GM13976 (cell line): ENCODE results near the gene WNT6.

Source experiments
- DNase-seq: peaks from one replicate; pipeline ENCODE4 v3.0.0; 2012; ENCODE audit warnings: low spot score
- in situ Hi-C: fragments of 300-500 bp; cut with MboI; formaldehyde crosslinking; loops from one replicate; pipeline ENCODE4 v1.12.0; 2022; ENCODE audit warnings: low sequenced_read_pairs, mixed read lengths, inconsistent platforms; ENCODE audit not compliant: unreplicated experiment
- TF ChIP-seq, protein P1 (sequence below): IDR thresholded peaks from 2 replicates; pipeline ENCODE4 v1.5.1; 2012; ENCODE audit warnings: borderline replicate concordance, mild to moderate bottlenecking; ENCODE audit not compliant: insufficient read depth; ENCODE audit errors: extremely low read depth, missing control alignments, control extremely low read depth

Gene WNT6

DNA sequence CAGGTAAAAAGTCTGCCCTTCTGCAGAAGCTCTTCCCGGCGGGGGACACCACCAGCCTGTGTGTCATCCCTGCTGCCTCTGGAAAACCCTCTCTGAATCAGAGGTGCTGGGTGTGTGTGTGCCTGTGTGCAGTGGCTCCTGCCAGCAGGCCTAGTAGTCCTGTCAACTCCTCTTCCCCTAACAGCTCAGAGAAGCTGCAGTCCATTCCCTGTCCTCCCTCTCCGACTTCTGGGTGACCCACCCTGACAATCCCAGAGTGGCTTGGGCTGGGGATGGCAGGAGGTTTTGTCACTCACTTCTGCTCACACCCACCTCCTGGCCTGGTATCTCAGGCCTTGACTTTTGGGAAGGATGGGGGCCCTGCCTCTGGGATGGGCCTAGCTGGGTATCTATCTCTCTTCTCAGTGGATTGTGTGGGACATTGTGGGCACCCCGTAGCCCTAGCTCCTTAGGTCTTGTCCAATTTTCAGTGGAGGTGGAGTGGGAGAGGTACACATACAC is 23.3 kb downstream of the WNT6 start:
- in situ Hi-C loops, result no loop called here
- DNase-seq, result no peak
- TF ChIP-seq, protein P1, sequence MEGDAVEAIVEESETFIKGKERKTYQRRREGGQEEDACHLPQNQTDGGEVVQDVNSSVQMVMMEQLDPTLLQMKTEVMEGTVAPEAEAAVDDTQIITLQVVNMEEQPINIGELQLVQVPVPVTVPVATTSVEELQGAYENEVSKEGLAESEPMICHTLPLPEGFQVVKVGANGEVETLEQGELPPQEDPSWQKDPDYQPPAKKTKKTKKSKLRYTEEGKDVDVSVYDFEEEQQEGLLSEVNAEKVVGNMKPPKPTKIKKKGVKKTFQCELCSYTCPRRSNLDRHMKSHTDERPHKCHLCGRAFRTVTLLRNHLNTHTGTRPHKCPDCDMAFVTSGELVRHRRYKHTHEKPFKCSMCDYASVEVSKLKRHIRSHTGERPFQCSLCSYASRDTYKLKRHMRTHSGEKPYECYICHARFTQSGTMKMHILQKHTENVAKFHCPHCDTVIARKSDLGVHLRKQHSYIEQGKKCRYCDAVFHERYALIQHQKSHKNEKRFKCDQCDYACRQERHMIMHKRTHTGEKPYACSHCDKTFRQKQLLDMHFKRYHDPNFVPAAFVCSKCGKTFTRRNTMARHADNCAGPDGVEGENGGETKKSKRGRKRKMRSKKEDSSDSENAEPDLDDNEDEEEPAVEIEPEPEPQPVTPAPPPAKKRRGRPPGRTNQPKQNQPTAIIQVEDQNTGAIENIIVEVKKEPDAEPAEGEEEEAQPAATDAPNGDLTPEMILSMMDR, result no peak

DNA sequence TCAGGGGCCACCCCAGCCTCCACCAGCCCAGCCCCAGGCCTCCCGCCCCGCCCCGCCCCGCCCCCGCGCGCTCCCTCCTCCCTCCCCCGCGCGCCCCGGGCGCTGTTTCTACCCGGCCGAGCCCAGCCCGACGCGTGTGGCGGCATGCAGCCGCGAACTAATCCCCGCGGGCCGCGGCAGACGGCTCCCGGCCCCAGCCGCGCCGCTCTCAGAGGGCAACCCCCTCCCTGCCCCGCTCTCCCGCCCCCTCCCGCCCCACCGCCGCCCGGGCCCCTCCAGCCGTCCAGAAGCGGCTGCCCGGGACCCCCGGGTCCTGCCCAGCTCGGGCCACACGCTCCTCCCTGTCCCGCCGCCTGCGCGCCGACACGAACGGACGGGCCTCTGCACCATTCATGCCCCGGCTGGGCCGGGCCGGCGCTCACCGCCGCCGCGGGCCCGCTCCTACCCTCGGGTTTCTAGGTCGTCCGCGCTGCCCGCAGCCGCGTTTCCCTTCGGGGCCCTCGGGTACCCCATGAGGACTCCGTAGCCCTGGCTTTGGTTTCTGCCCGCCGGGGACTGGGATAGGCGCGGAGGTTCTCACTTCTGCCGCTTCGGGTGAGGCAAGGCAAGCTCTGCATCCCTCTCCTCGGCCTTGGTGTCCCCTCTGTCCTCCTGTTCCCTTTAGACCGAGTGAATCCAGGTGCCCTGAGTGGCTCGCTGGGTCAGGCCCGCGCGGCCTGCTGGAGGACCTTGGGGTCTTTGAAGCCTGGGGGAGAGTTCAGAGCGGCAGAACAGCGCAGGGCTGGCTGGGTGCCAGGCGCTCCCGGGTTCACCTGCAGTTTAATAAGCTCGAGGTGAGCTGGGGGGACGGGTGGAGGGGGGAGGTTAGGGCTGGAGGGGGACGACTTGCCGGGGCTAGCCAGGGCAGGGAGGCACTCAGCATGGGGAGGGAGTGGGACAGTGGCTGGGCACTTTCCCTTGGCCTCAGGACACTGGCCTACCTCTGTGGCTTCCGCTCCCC is 24.2 kb downstream of the WNT6 start:
- in situ Hi-C loops, result no loop called here
- TF ChIP-seq, protein P1, result no peak
- DNase-seq, result peak; percentile 75

DNA sequence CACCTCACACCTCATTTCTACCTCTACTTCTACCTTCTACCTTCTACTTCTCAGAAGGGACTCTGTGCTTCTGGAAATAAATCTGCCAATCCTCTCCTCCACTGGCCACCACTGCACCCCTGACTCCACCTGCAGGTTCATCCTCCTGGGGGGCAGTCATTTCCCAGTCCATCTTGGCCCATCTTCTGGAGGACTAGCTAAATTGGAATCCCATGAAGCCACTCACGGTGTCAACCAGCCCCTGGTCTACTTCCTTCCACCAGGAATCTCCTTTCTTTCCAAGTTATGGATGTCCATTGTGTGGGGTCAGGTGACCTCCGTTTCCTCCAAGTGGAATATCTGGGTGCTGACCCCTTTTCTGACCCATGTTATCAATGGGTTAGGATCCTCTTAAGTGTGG is 24.9 kb downstream of the WNT6 start:
- no peak for DNase-seq
- in situ Hi-C loops, result no loop called here
- TF ChIP-seq, protein P1, result no peak

DNA sequence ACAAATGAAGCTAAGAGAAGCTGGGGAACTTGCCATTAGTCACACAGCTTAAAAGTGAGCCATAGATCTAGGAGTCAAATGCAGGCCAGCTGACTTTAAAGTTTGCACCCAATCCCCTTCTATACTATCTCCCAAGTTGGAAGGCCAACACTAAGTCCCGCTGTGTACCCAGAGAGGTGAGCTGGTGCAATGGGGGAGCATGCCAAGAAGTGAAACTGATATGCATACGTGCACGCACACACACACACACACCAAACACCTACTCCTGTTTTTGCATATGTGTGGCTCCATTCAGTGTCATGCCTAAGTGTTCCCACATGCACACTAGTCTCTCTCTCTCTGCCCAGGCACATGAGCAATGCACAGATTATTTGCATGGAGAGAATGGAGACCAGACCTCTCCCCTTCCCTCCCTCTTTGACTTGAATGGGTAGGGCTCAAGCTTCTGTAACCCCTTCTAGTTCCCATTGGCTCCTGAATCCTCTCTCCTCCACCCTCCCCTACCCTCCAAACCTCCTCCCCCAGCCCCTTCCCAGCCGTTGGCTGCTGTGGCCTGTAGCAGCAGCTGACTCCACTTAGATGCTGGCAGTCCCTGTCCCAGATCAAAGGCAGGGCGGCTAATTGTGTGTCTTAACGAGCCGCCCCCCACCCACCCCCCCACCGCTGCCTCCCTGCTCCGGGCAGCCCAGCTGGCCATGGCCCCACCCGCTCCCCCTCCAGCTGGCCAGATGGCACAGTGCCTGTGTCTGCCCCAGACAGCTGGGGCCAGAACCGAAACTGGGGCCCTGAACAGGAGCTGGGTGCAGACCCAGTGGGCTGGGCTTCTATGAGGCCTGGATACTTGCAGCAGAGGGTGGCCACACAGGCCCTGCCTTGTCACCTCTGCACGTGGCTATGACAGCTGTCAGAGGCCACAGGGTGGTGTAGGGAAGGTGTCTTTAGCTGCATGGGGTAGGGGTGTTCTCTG is 26.7 kb downstream of the WNT6 start:
- DNase-seq, result peak; percentile 75
- in situ Hi-C loops, result no loop called here
- TF ChIP-seq, protein P1, result no peak

DNA sequence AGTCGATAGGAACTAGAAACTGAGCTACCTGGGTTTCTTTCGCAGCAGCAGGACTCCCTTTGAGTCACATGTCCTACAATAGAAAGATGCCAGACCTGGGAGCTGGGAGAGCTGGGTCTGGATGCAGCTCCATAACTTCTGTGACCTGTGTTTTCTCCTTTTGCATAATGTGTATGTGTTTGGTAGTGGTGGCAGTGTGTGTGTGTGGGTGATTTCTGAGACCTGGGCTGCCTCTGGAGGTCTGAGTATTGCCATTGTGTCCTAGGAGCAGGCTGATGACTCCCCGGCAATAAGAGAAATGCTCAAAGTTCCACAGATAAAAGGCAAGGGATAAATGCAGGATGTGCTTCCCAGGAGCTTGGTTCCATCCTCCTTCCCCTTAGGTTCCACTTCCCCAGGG is 27.5 kb downstream of the WNT6 start:
- DNase-seq, result no peak
- TF ChIP-seq, protein P1, result no peak
- in situ Hi-C loops, result no loop called here

DNA sequence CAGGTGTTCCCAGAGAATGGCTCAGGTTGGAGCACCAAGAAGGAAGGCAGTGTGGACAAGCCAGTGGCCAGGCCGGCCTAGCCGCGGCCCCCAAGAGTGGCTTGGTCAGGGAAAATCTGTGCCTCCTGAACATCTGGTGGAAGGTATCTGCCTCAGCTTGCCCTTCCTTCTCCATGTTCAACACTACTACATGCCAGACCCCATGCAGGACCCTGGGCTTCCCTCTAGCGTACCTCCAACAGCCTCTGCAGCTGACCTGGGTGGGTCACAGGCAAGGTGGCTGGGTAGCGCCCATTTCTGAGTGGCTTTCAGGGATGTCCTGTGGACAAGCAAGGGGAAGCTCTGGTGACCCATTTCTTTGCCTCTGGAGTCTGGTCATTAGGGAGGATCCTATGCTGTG is 28.7 kb downstream of the WNT6 start:
- DNase-seq, result no peak
- TF ChIP-seq, protein P1, result no peak
- in situ Hi-C loops, result no loop called here
